Measurements from ENCODE around the gene SIT1. TPM values are rescaled to one million over a fixed set of nuclear protein-coding genes. Genes with fewer than 3 reads are reported as not detected.

The SIT1 gene
- polyA plus RNA-seq, 1 donor: not detected

DNA sequence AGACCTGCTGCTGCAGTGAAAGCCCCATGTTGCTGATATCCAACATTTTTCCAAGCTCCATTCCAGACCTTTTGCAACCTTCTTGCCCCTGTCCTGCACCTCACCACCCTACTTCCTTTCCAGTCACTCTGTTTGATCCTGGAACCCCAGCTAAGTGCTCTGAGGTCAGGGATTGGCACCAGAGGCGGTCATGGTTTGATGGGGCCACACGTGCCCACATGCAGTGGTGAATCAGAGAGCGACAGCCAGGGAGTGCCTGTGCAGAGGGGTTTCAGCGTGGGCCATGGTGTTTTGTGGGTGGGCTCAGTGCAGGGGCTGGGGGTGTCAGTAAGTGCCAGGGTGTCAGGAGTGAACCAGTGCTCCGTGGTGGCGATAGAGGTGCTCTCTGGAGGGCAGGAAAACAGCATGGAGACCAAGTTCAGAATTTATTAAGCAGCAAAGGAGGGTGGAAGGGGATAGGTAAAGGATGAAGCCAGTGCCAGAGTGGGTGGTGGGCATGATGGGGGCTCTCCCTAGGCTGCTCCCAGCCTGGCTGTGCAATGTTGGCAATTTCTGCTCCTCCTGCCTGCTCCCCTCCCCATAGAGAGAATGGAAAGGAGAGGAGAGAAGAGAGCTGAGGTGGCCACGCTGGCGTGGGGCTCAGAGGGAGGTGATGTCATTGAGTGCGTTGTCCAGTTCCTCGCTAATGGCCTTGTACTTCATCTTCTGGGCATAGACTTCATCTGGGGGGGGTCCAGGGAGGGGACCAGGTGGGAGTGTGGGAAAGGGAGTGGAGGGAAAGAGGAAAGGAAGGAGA, 32.0 kb upstream of the SIT1 start:
- no peak for DNase-seq (ENCODE audit: low read depth)

- no peak for DNase-seq (ENCODE audit: low read depth)
Measured at GRCh38 chr9:35682051-35682450, 31.3 kb upstream of the SIT1 start.

DNA sequence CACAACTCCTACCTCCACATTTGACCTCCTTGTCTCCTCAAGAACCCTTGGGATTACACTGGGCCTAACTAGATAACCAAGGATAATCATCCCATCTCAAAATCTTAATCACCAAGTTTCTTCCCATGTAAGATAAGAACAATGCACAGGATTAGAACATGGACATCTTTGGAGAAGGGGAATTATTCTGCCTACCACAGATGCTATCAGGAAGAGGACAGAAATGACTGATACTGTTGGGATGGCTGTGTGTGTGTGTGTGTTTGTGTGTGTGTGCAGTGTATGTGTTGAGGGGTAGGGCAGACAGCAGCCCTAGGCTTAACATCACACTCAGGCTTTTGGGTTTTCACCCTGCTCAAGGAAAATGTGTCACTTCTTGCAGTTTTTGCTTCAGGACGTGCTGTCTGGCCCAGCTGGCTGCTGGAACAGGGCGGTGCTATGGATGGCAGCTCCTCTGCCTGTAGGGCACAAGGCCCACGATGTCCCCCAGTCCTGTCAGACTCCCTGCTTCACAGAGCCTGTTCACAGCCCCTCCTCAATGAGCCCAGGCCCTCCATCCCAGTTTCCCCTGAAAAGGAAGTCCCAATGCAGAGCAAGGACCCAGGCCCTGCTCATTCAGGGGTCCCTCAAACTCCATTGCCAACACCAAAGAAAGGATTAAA, 30.7 kb upstream of the SIT1 start:
- DNase-seq (ENCODE audit: low read depth): no peak

DNA sequence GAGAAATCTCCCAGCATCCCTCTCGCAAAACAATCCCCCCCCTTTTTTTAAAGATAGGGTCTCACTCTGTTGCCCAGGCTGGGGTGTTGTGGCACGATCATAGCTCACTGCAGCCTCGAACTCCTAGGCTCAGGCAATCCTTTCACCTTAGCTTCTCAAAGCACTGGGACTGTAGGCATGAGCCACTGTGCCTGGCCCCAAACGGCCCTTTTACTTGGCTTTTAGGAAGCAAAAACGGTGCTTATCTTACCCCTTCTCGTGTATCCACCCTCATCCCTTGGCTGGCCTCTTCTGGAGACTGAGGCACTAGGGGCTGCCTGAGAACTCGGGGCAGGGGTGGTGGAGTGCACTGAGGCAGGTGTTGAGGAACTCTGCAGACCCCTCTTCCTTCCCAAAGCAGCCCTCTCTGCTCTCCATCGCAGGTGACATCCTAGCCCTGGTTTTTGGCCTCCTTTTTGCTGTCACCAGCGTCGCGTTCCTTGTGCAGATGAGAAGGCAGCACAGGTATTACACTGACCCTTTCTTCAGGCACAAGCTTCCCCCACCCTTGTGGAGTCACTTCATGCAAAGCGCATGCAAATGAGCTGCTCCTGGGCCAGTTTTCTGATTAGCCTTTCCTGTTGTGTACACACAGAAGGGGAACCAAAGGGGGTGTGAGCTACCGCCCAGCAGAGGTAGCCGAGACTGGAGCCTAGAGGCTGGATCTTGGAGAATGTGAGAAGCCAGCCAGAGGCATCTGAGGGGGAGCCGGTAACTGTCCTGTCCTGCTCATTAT, 29.8 kb upstream of the SIT1 start:
- DNase-seq (ENCODE audit: low read depth): no peak

DNA sequence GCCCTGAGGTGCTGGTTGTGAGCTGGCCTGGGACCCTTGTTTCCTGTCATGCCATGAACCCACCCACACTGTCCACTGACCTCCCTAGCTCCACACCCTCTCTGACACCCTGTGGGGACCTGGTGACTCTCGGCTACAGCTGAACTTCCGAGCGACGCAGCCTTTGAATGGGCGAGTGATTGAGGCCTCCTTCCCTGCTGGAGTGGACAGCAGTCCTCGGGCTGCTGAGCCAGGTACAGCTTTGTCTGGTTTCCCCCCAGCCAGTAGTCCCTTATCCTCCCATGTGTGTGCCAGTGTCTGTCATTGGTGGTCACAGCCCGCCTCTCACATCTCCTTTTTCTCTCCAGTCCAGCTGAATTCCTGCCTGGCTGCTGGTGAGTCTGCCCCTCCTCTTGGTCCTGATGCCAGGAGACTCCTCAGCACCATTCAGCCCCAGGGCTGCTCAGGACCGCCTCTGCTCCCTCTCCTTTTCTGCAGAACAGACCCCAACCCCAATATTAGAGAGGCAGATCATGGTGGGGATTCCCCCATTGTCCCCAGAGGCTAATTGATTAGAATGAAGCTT, 29.1 kb upstream of the SIT1 start:
- no peak for DNase-seq (ENCODE audit: low read depth)

DNA sequence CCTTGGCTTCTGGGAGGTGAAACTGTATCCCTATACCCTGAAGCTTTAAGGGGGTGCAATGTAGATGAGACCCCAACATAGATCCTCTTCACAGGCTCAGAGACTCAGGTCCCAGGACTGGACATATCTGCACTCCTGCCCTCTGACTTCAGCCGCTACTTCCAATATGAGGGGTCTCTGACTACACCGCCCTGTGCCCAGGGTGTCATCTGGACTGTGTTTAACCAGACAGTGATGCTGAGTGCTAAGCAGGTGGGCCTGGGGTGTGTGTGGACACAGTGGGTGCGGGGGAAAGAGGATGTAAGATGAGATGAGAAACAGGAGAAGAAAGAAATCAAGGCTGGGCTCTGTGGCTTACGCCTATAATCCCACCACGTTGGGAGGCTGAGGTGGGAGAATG, 28.4 kb upstream of the SIT1 start:
- DNase-seq (ENCODE audit: low read depth): no peak

DNA sequence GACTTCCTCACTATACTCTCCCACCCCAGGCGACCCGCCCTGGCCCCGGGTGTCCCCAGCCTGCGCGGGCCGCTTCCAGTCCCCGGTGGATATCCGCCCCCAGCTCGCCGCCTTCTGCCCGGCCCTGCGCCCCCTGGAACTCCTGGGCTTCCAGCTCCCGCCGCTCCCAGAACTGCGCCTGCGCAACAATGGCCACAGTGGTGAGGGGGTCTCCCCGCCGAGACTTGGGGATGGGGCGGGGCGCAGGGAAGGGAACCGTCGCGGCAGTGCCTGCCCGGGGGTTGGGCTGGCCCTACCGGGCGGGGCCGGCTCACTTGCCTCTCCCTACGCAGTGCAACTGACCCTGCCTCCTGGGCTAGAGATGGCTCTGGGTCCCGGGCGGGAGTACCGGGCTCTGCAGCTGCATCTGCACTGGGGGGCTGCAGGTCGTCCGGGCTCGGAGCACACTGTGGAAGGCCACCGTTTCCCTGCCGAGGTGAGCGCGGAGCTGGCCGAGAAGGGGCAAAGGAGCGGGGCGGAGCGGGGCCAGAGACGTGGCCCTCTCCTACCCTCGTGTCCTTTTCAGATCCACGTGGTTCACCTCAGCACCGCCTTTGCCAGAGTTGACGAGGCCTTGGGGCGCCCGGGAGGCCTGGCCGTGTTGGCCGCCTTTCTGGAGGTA, 25.1 kb upstream of the SIT1 start:
- no peak for DNase-seq (ENCODE audit: low read depth)

DNA sequence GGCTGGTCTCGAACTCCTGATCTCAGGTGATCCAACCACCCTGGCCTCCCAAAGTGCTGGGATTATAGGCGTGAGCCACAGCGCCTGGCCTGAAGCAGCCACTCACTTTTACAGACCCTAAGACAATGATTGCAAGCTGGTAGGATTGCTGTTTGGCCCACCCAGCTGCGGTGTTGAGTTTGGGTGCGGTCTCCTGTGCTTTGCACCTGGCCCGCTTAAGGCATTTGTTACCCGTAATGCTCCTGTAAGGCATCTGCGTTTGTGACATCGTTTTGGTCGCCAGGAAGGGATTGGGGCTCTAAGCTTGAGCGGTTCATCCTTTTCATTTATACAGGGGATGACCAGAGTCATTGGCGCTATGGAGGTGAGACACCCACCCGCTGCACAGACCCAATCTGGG, 24.5 kb upstream of the SIT1 start:
- no peak for DNase-seq (ENCODE audit: low read depth)

GRCh38 chr9:35674025-35674361, 23.3 kb upstream of the SIT1 start:
- no peak for DNase-seq (ENCODE audit: low read depth)

- no peak for DNase-seq (ENCODE audit: low read depth)
Measured at GRCh38 chr9:35673132-35674024, 22.6 kb upstream of the SIT1 start, which contains the start of gene CA9. Gene CA9 (plus strand): TSS chr9:35673928. CDS start chr9:35673960, 32 bp downstream.

- DNase-seq (ENCODE audit: low read depth): no peak
Measured at GRCh38 chr9:35669331-35670145, 18.8 kb upstream of the SIT1 start.

DNA sequence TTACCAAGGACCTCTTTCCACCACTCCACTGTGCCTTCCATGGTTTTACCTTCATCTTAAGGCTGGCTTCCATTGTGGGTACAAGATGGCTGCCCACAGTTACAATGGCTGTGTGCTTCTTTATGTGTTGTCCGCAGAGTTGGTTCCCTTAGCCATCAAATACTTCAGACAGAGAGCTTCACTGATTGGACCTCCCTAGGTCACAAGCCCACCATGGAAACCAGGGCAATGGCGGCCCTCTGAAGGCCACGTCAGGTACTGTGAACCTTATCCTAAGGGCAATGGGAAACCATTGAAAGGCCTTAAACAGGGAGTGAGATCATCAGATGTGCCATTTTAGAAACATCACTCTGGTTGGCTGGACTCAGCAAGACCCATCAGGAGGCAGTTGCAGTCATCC, 17.2 kb upstream of the SIT1 start:
- no peak for DNase-seq (ENCODE audit: low read depth)

DNA sequence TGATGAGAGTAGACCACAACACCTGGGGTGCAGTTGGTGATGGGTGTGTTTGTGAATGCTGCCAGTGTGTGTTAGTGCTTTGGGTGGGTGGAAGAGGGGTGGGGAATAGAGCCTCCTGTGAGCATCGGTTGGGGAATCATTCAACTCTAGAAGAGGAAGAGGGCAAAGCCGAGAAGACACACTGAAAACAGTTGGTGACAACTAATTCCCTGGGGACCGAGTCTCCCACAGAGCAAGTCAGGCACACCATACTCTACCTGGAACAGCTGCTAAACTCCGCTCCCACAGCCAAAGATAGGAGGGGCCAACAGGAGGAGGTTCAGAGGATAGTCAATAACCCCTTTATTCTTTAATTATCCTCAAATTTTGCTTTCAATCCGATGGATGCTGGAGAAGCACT, 15.8 kb upstream of the SIT1 start:
- no peak for DNase-seq (ENCODE audit: low read depth)

GRCh38 chr9:35666045-35666444, 15.3 kb upstream of the SIT1 start:
- DNase-seq (ENCODE audit: low read depth): no peak

DNA sequence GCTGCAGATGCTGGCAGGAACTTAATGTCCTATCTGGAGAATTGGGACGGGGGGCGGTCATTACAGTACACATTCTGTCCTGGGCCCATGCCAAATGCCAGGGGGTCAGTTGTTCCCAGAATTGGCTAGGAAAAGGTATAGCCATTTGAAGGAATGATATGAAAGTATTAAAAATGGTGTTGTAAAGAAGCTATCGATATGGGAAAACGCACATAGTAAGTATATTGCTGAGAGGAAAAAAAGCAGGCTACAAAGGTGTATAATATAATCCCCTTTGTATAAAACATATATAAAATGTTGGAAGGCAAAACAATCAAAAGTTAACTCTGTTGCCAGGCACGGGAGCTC, 14.7 kb upstream of the SIT1 start:
- DNase-seq (ENCODE audit: low read depth): no peak

- no peak for DNase-seq (ENCODE audit: low read depth)
Measured at GRCh38 chr9:35664531-35665470, 14.1 kb upstream of the SIT1 start, which contains the start of gene ARHGEF39. Gene ARHGEF39 (minus strand): TSS chr9:35665195. CDS start chr9:35665169, 26 bp downstream.

DNA sequence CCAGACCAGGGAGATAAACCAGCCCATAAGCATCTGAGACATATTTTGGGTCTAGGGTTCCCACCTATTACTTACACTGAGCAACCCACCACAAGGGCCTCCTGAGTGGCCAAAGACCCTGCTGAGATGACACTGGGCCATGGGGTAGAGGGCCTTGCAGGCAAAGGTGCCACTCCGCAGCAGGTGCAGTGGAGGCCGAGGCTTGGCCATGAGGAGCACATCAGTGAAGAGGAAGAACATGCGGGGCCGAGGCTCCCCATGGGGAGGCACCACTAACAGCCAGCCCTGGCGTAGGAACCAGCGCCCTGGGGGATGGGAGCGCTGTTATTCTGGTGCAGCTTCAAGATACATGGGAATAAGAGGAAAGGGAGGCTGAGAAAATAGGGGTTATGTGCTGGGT, 11.7 kb upstream of the SIT1 start:
- DNase-seq (ENCODE audit: low read depth): no peak

DNA sequence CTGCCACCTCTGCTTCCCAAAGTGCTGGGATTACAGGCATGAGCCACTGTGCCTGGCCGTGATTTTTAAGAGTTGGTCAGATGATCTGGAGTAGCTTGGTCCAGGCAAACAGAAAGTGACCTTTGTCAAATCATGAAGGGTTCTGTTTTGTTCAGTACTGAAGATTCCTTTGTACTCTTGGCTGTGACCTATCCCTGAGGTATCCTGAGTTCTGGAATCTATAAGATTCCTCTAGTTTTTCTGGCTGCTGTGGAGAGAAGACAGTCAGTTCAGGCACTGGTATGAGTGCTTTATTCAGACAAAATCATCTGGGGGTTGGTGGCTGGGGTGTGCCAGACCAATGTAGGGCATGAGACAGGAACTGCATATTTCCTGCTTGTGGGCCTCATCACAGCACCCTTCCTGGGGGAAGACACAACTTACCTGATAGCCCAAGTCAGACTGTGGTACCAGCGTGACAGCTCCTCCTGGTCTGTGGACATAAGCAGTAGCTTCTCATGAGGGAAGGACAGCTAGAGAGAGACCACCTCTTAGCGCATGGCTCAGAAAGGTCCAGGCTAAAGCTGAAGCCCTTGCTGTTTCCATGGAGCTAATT, 11.1 kb upstream of the SIT1 start:
- no peak for DNase-seq (ENCODE audit: low read depth)
